NB4 (cell line): ENCODE results near the gene PDCD6IP.
"Not testable (repeated sequence)": the region's sequence is repeated elsewhere in the genome, so short reads cannot be mapped to it uniquely, and the experiment has no call there.

Source experiments
- DNase-seq: peaks from one replicate; pipeline ENCODE4 v3.0.0; 2010; ENCODE audit warnings: low read depth
- H3K4me3 ChIP-seq: one replicate; pipeline ENCODE4 v1.5.1; 2011; ENCODE audit warnings: mild to moderate bottlenecking, low read depth, low read length, moderate library complexity
- MYC ChIP-seq: IDR thresholded peaks from 2 replicates; pipeline ENCODE4 v1.6.1; 2011; ENCODE audit warnings: low read depth, low read length
- POLR2A ChIP-seq: IDR thresholded peaks from 2 replicates; pipeline ENCODE4 v1.6.1; 2011; ENCODE audit warnings: mild to moderate bottlenecking; ENCODE audit not compliant: insufficient read length; ENCODE audit errors: extremely low read depth
- TF ChIP-seq, protein P1 (sequence below): IDR thresholded peaks from 2 replicates; pipeline ENCODE4 v1.6.1; 2011; ENCODE audit warnings: low read depth, low read length
- TF ChIP-seq, protein P2 (sequence below): IDR thresholded peaks from one replicate; pipeline ENCODE4 v1.5.1; 2012; ENCODE audit warnings: low read depth, low read length

The PDCD6IP gene

DNA sequence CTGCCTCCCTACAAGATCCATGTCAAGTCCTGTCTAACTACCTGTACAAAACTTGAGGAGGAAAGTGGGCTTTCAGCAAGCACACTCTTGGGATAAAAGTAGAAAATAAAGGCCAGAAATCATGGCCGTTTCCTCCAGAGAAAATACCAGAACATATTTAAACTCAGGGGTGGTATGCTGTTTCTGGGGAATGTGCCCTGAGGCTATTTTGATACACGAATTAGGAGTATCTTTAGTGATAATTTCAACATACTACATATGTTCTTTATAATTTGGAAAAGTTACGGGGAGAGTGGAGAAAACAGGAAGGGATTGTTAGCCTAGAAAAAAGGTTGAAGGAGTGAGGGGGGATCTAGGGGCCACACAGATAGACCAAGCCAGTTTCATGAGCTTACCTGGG, 18.7 kb upstream of the PDCD6IP start:
- H3K4me3 ChIP-seq: no peak overlapping the region
- TF ChIP-seq, protein P1, sequence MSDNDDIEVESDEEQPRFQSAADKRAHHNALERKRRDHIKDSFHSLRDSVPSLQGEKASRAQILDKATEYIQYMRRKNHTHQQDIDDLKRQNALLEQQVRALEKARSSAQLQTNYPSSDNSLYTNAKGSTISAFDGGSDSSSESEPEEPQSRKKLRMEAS: no peak
- TF ChIP-seq MYC (no peak), POLR2A (no peak)
- TF ChIP-seq, protein P2, sequence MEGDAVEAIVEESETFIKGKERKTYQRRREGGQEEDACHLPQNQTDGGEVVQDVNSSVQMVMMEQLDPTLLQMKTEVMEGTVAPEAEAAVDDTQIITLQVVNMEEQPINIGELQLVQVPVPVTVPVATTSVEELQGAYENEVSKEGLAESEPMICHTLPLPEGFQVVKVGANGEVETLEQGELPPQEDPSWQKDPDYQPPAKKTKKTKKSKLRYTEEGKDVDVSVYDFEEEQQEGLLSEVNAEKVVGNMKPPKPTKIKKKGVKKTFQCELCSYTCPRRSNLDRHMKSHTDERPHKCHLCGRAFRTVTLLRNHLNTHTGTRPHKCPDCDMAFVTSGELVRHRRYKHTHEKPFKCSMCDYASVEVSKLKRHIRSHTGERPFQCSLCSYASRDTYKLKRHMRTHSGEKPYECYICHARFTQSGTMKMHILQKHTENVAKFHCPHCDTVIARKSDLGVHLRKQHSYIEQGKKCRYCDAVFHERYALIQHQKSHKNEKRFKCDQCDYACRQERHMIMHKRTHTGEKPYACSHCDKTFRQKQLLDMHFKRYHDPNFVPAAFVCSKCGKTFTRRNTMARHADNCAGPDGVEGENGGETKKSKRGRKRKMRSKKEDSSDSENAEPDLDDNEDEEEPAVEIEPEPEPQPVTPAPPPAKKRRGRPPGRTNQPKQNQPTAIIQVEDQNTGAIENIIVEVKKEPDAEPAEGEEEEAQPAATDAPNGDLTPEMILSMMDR: no peak
- no peak for DNase-seq

DNA sequence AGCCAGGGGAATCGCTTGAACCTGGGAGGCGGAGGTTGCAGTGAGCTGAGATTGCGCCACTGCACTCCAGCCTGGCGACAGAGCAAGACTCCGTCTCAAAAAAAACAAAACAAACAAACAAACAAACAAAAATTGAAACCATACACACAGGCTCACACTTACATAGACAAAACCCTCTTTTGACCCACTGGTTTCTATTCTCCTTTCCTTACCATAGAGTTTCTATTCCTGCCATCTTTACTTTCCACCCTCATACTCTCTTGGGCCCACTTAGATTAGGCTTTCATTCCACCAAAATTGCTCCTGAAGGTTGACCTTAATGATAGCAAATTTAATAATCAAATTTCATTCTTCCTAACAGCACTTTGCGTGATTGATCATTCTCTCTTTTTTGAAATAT, 17.0 kb upstream of the PDCD6IP start:
- not testable (repeated sequence) for H3K4me3 ChIP-seq, DNase-seq

DNA sequence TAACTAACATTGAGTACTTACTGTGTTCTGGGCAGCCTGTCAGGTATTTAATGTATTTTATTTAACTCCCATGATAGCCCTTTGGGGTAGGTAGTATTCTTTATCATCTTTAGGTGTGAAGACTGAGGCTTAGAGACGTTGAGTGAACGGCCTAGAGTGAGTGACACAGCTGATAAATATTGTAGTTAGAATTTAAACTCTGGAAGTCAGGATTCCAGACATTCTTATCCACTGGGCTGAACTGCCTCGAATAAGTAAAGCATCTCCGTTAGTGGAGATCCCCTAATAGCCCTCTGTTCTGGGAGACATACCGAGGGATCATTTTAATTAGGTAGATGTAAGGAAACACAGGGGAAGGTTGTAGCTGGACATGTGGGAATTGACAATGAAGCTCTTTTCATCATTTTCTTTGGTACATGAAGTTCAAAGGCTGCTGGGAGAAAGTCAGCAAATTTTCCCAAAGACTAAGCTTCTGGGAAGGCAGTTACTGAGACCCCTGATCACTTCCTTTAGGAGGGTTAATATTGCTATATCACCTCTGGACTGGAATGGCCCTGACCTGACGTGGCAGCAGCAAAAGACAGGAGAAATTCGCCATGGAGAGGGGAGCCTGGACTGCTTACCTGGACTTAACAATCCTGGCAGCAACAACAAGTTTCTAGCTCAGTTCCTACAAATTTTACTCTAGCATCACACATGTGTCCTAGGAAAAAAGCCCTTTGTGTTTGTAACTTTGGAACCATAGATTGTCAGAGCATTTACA, 11.7 kb upstream of the PDCD6IP start:
- TF ChIP-seq, protein P1: no peak
- TF ChIP-seq, protein P2: no peak
- TF ChIP-seq POLR2A (no peak), MYC (no peak)
- DNase-seq: no peak
- H3K4me3 ChIP-seq: no peak overlapping the region

DNA sequence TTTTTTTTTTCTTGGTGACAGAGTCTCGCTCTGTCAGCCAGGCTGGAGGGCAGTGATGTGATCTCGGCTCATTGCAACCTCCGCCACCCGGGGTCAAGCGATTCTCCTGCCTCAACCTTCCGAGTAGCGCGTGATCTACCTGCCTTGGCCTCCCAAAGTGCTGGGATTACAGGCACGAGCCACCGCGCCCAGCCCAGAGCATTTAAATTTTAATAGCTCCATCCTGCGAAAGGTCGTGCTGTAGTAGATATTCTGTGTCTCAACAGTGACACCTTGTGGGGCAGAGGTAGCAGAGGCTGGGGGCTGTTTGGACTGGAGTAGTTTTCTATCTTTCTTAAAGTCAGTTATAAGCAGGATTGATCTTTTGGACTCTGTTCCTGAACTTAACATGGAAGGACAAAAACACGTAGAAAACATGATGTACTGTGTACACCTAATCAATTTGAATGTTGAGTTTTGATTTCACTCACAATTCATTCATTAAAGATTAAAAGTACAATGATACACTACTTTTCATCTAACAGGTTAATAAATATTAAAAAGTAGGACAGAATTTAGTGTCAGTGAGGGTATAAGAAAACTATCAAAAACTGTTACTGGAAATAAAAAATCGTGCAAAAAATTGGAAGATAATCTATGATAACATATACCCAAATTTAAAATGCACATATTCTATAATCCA, 11.0 kb upstream of the PDCD6IP start:
- TF ChIP-seq, protein P2: peak; percentile 79
- TF ChIP-seq MYC: peak; percentile 32; the same call in 1 of the 2 replicates
- TF ChIP-seq POLR2A: no peak
- TF ChIP-seq, protein P1: 0 out of 2 replicates have a peak, but pooled peaks have one; percentile 6
- DNase-seq: peak; percentile 80
- no peak overlapping the region for H3K4me3 ChIP-seq

DNA sequence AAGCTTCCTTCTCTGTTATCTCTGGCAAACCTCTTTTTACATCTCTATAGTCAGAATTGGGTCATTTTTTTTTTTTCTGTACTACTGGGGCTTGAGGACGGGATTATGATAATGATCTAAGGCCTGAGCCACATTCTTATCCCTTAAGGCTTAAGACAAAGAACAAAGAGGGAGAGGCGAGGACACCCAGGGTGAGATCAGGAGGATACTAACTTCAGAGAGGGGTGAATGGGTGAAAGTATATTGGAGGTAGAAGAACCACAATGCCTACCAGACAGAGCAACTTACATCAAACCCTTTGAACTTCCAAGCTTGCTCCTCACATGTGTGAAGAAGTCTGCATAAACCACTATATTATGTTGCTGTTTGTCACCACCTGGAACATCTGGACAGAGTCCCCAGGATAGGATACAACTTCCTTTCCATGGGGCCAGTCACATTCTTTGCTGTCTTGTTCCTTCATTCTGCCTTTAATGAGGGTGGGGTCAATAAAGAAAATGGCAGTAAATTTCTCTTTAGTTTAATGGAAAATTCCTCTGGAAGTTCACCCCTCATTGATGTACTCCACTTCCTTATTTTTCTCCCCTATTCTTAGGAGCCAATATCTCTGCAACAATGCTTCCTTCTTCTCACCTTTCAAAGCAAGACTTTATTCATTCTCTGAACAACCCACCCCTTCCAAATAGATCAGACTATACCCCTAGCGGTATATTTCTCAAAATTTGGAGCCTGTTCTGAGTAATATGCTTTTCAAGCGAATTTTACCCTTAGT, 9.1 kb upstream of the PDCD6IP start:
- H3K4me3 ChIP-seq: no peak overlapping the region
- TF ChIP-seq, protein P1: no peak
- TF ChIP-seq, protein P2: no peak
- TF ChIP-seq POLR2A: no peak
- DNase-seq: no peak

DNA sequence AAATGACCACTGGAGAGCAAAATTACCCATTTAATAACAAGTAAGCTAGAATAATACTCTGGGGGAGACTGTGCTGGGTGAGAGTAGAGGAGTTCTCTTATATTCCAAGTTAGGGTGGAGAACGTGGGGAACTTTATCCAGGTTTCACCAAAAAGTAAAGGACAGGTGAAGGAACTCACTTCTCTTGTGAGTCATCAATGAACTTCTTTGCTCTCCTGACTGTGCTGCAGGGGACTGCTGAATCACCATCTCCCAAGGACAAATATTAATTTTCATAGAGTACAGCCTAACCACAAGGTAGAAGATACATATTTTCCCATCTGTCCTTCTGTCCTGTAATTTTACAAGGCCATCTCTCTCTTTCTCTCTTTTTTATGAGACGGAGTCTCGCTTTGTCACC, 8.3 kb upstream of the PDCD6IP start:
- TF ChIP-seq MYC (no peak), POLR2A (no peak)
- TF ChIP-seq, protein P2: no peak
- TF ChIP-seq, protein P1: no peak
- no peak overlapping the region for H3K4me3 ChIP-seq
- DNase-seq: no peak
